CD4-positive, alpha-beta T cell treated with Interleukin-6 for 4 hours (primary cell): ENCODE data around the gene MRPL36.

Source experiments
- DNase-seq: peaks from one replicate; pipeline ENCODE4 v3.0.0-alpha.2; 2020; ENCODE audit warnings: mixed read lengths

Gene MRPL36

GRCh38 chr5:1762883-1763547, 36.6 kb downstream of the MRPL36 start:
- no peak for DNase-seq

GRCh38 chr5:1762121-1762882, 37.3 kb downstream of the MRPL36 start:
- no peak for DNase-seq

GRCh38 chr5:1761453-1761755, 38.2 kb downstream of the MRPL36 start:
- no peak for DNase-seq

- DNase-seq = no peak
Observed at GRCh38 chr5:1760656-1761452, 38.8 kb downstream of the MRPL36 start.

- DNase-seq = no peak
Observed at GRCh38 chr5:1760231-1760630, 39.4 kb downstream of the MRPL36 start.

GRCh38 chr5:1759378-1759970, 40.2 kb downstream of the MRPL36 start:
- no peak for DNase-seq

- DNase-seq = no peak
Observed at GRCh38 chr5:1758574-1758973, 41.1 kb downstream of the MRPL36 start.

GRCh38 chr5:1757511-1757910, 42.1 kb downstream of the MRPL36 start:
- DNase-seq = no peak

- DNase-seq = no peak
Observed at GRCh38 chr5:1756481-1756880, 43.2 kb downstream of the MRPL36 start.

- DNase-seq = no peak
Observed at GRCh38 chr5:1755321-1755949, 44.2 kb downstream of the MRPL36 start.

GRCh38 chr5:1754531-1755220, 45.0 kb downstream of the MRPL36 start:
- no peak for DNase-seq

- no peak for DNase-seq
Observed at GRCh38 chr5:1753490-1753889, 46.1 kb downstream of the MRPL36 start.

GRCh38 chr5:1752881-1753280, 46.8 kb downstream of the MRPL36 start:
- DNase-seq = no peak

GRCh38 chr5:1751864-1752822, 47.5 kb downstream of the MRPL36 start:
- no peak for DNase-seq

GRCh38 chr5:1751026-1751863, 48.4 kb downstream of the MRPL36 start:
- no peak for DNase-seq

GRCh38 chr5:1750469-1750868, 49.2 kb downstream of the MRPL36 start:
- DNase-seq = no peak

GRCh38 chr5:1749346-1750124, 50.1 kb downstream of the MRPL36 start:
- no peak for DNase-seq

- no peak for DNase-seq
Observed at GRCh38 chr5:1748845-1749244, 50.8 kb downstream of the MRPL36 start.
